Measurements from ENCODE around the gene CLIP4. TPM values are rescaled to one million over a fixed set of nuclear protein-coding genes. Genes with fewer than 3 reads are reported as not detected.

CLIP4 gene
- total and polyA plus RNA-seq, 2 of the 4 experiments (the other 2 are of a cell fraction), result 29.7 to 66.3 TPM

DNA sequence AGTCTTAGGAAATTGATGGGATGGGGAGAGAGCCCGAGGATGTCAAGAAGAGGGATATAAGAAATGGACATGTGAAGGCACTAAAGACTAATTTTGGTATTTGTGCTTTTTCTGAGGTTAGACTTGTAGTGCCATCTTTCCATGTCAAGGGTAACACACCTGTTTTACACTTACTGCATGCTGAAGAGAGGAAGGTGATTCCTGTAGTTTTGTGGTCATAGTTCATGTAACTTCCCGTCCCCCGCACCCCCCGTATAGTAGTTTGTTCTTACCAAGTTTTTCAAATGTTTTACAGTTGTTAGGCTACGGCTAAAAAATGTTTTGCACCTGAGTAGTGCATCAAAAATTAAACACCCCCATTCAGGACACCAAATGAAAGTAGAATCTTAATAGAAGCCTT is 73.8 kb downstream of the CLIP4 start:
- CTCF ChIA-PET, result interaction anchor here (1.5 kb wide), 1 partner anchor 19 kb away, joined by 3 read pairs; no protein-coding TSS in a partner anchor
- no peak overlapping the region for H2AK5ac ChIP-seq (ENCODE audit: low read depth, low read length)
- dilution Hi-C loops (cut with HindIII; ENCODE audit: low sequenced_read_pairs, unreplicated experiment), result no loop called here
- H2BK5ac ChIP-seq (ENCODE audit: low read depth, low read length, poor library complexity, severe bottlenecking), result no peak overlapping the region
- ATAC-seq (ENCODE audit: low read depth) (no peak), DNase-seq (no peak)
- in situ Hi-C loops (cut with MboI; ENCODE audit: low sequenced_read_pairs), result no loop called here
- no peak overlapping the region for H4K91ac ChIP-seq (ENCODE audit: insufficient read depth, low read depth, low read length)
- POLR2A ChIA-PET (ENCODE audit: unreplicated experiment), result no interaction called here
- H2AFZ ChIP-seq (replicated peaks; ENCODE audit: low read length, poor library complexity), result no peak overlapping the region
- no peaks in the 10 kb centered on the region; the same call in 1 of the 2 replicates for H3K9me3 ChIP-seq (ENCODE audit: control insufficient read depth, insufficient read depth, low read length)
- H3K36me3 ChIP-seq (ENCODE audit: control insufficient read depth, insufficient read depth, low read length), result peaks cover 4% of the 10 kb centered on the region
- no peak overlapping the region for H3K18ac ChIP-seq (ENCODE audit: low read depth, low read length)
- no peaks in the 10 kb centered on the region for H3K27me3 ChIP-seq (ENCODE audit: control insufficient read depth, insufficient read depth, low read length)
- no peak overlapping the region for H2BK120ac ChIP-seq (ENCODE audit: low read depth, low read length)
- H2BK15ac ChIP-seq (ENCODE audit: low read depth, low read length), result no peak overlapping the region
- H4K20me1 ChIP-seq (ENCODE audit: insufficient read depth, low read length), result no peaks in the 10 kb centered on the region
- H3K56ac ChIP-seq (ENCODE audit: extremely low read depth, insufficient read depth, low read length), result no peak overlapping the region
- no peak overlapping the region for H3K4ac ChIP-seq (ENCODE audit: low read depth, low read length)
- H3K79me1 ChIP-seq (ENCODE audit: low read depth in 1 of 2, low read length in 2 of 2), result peaks cover 0 to 4% of the 10 kb centered on the region in 2 experiments; a peak in 1 of 4 replicates
- H3K4me2 ChIP-seq (ENCODE audit: low read depth, low read length), result no peak overlapping the region
- H3K27ac ChIP-seq (ENCODE audit: insufficient read depth, low read length), result no peak overlapping the region
- no peak overlapping the region for H3K23ac ChIP-seq (ENCODE audit: low read depth, low read length)
- no peak overlapping the region for H4K8ac ChIP-seq (ENCODE audit: low read depth in 2 of 2, low read length in 2 of 2)
- H3K9me1 ChIP-seq (ENCODE audit: insufficient read depth, low read length), result no peaks in the 10 kb centered on the region
- WGBS, 2 experiments (ENCODE audit: extremely low coverage in 2 of 2, insufficient read length in 1 of 2), result 40% methylated on average over 1 of the region's 5 CpGs; no CpG with 5 or more reads in 1 of the 2 experiments
- no TSS peak for BruUV-seq (replicated peaks)
- H2AK9ac ChIP-seq (replicated peaks; ENCODE audit: low read depth, low read length, poor library complexity), result no peak overlapping the region
- no peak overlapping the region for H2BK20ac ChIP-seq (ENCODE audit: low read depth, low read length)
- H3K14ac ChIP-seq (replicated peaks; ENCODE audit: low read depth, low read length), result no peak overlapping the region
- H3K4me3 ChIP-seq (ENCODE audit: insufficient read depth, low read depth, low read length), result no peak overlapping the region
- H4K5ac ChIP-seq (ENCODE audit: low read depth, low read length), result no peak overlapping the region
- no peak overlapping the region for H3K9ac ChIP-seq (ENCODE audit: low read depth, low read length)
- intact Hi-C loops (cut with micrococcal nuclease), result no loop called here
- no peaks in the 10 kb centered on the region for H3K4me1 ChIP-seq (ENCODE audit: control insufficient read depth, insufficient read depth, low read length)
- TF ChIP-seq MAFK (IDR thresholded peaks at IDR 0.05; ENCODE audit: low read depth, low read length), result no peak
- no peak for TF ChIP-seq RFX5 (IDR thresholded peaks at IDR 0.05; ENCODE audit: low read depth, low read length)
- no peak for TF ChIP-seq MXI1 (IDR thresholded peaks at IDR 0.05; ENCODE audit: borderline replicate concordance, low read depth, low read length)
- TF ChIP-seq NFE2L2 (IDR thresholded peaks at IDR 0.05; ENCODE audit: low read depth, low read length), result no peak
- no peak for TF ChIP-seq CHD1 (IDR thresholded peaks at IDR 0.05; ENCODE audit: low read depth, low read length)
- no peak for TF ChIP-seq RCOR1 (IDR thresholded peaks at IDR 0.05; ENCODE audit: insufficient replicate concordance, low read length)
- no peak for TF ChIP-seq MAZ (IDR thresholded peaks at IDR 0.05; ENCODE audit: borderline replicate concordance, low read depth, low read length)
- TF ChIP-seq SMC3 (IDR thresholded peaks at IDR 0.05; ENCODE audit: low read depth, low read length), result no peak
- TF ChIP-seq, protein P1, sequence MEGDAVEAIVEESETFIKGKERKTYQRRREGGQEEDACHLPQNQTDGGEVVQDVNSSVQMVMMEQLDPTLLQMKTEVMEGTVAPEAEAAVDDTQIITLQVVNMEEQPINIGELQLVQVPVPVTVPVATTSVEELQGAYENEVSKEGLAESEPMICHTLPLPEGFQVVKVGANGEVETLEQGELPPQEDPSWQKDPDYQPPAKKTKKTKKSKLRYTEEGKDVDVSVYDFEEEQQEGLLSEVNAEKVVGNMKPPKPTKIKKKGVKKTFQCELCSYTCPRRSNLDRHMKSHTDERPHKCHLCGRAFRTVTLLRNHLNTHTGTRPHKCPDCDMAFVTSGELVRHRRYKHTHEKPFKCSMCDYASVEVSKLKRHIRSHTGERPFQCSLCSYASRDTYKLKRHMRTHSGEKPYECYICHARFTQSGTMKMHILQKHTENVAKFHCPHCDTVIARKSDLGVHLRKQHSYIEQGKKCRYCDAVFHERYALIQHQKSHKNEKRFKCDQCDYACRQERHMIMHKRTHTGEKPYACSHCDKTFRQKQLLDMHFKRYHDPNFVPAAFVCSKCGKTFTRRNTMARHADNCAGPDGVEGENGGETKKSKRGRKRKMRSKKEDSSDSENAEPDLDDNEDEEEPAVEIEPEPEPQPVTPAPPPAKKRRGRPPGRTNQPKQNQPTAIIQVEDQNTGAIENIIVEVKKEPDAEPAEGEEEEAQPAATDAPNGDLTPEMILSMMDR (conservative IDR thresholded peaks at IDR 0.05; ENCODE audit: low read depth, low read length), result no peak
- TF ChIP-seq, protein P2, sequence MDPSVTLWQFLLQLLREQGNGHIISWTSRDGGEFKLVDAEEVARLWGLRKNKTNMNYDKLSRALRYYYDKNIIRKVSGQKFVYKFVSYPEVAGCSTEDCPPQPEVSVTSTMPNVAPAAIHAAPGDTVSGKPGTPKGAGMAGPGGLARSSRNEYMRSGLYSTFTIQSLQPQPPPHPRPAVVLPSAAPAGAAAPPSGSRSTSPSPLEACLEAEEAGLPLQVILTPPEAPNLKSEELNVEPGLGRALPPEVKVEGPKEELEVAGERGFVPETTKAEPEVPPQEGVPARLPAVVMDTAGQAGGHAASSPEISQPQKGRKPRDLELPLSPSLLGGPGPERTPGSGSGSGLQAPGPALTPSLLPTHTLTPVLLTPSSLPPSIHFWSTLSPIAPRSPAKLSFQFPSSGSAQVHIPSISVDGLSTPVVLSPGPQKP (IDR thresholded peaks at IDR 0.05; ENCODE audit: borderline replicate concordance, low read depth, low read length), result no peak
- no peak for TF ChIP-seq CEBPB (IDR thresholded peaks at IDR 0.05; ENCODE audit: low read depth, low read length)
